AG20443 (cell line): ENCODE measurements around the gene CNOT4.
"Not testable (repeated sequence)": the region's sequence is repeated elsewhere in the genome, so short reads cannot be mapped to it uniquely, and the experiment has no call there.

Experiments used
- DNase-seq: peaks from one replicate; pipeline ENCODE4 v3.0.0; 2012; ENCODE audit warnings: low spot score, mixed read lengths

Gene CNOT4

GRCh38 chr7:135512135-135512887, 2.4 kb upstream of the CNOT4 start:
- DNase-seq: peak; percentile 45

- peak; percentile 15 for DNase-seq
Observed at GRCh38 chr7:135510592-135511183, 786 bp upstream of the CNOT4 start.

GRCh38 chr7:135509589-135509838, 388 bp downstream of the CNOT4 start:
- DNase-seq: no peak

- DNase-seq: peak; percentile 19
Observed at GRCh38 chr7:135508883-135509588, 866 bp downstream of the CNOT4 start.

- DNase-seq: peak; percentile 33
Observed at GRCh38 chr7:135501402-135501801, 8.5 kb downstream of the CNOT4 start.

- no peak for DNase-seq
Observed at GRCh38 chr7:135499818-135500217, 10.1 kb downstream of the CNOT4 start.

- not testable (repeated sequence) for DNase-seq
Observed at GRCh38 chr7:135497161-135497560, 12.7 kb downstream of the CNOT4 start.

GRCh38 chr7:135493362-135493761, 16.5 kb downstream of the CNOT4 start:
- peak; percentile 15 for DNase-seq

GRCh38 chr7:135492151-135492550, 17.8 kb downstream of the CNOT4 start:
- DNase-seq: no peak

- DNase-seq: no peak
Observed at GRCh38 chr7:135490783-135491182, 19.1 kb downstream of the CNOT4 start.

- no peak for DNase-seq
Observed at GRCh38 chr7:135489791-135490190, 20.1 kb downstream of the CNOT4 start.

- peak; percentile 46 for DNase-seq
Observed at GRCh38 chr7:135486261-135486920, 23.5 kb downstream of the CNOT4 start.

- no peak for DNase-seq
Observed at GRCh38 chr7:135481598-135481979, 28.3 kb downstream of the CNOT4 start.

GRCh38 chr7:135480966-135481597, 28.8 kb downstream of the CNOT4 start:
- DNase-seq: no peak

GRCh38 chr7:135475521-135475920, 34.4 kb downstream of the CNOT4 start:
- DNase-seq: no peak

GRCh38 chr7:135469705-135470104, 40.2 kb downstream of the CNOT4 start:
- not testable (repeated sequence) for DNase-seq

- DNase-seq: no peak
Observed at GRCh38 chr7:135467207-135467711, 42.6 kb downstream of the CNOT4 start.

- DNase-seq: no peak
Observed at GRCh38 chr7:135466442-135467206, 43.3 kb downstream of the CNOT4 start.

- no peak for DNase-seq
Observed at GRCh38 chr7:135463908-135464307, 46.0 kb downstream of the CNOT4 start.

GRCh38 chr7:135459951-135460567, 49.8 kb downstream of the CNOT4 start:
- no peak for DNase-seq

GRCh38 chr7:135459076-135459475, 50.8 kb downstream of the CNOT4 start:
- DNase-seq: no peak
